ENCODE measurements around the gene SEMG2. TPM values are rescaled to one million over a fixed set of nuclear protein-coding genes. Genes with fewer than 3 reads are reported as not detected.

Gene SEMG2
- total RNA-seq, 6 experiments from 2014 or later, result not detected

- peaks cover 6% of the 10 kb centered on the region; the same call in 1 of the 2 replicates for H3K9me3 Mint-ChIP-seq
- TF ChIP-seq CTCF (IDR thresholded peaks at IDR 0.05), result peak; percentile 77
- H3K4me3 Mint-ChIP-seq, result peak overlapping the region; percentile 16; the same call in 1 of the 2 replicates
- H3K27ac Mint-ChIP-seq, result no peak overlapping the region
- H3K27me3 Mint-ChIP-seq (ENCODE audit: insufficient read depth), result peaks cover 17% of the 10 kb centered on the region
- no peaks in the 10 kb centered on the region for H3K36me3 Mint-ChIP-seq (ENCODE audit: low read depth)
- H3K4me1 Mint-ChIP-seq (ENCODE audit: low read depth), result peaks cover 6% of the 10 kb centered on the region
- DNase-seq, result no peak
Measured at GRCh38 chr20:45229264-45230056, 8.3 kb downstream of the SEMG2 start.

GRCh38 chr20:45230631-45231030 is 9.5 kb downstream of the SEMG2 start:
- H3K4me1 Mint-ChIP-seq (ENCODE audit: low read depth), result peaks cover 6% of the 10 kb centered on the region
- peaks cover 10% of the 10 kb centered on the region for H3K27me3 Mint-ChIP-seq (ENCODE audit: insufficient read depth)
- H3K36me3 Mint-ChIP-seq (ENCODE audit: low read depth), result no peaks in the 10 kb centered on the region
- TF ChIP-seq CTCF (IDR thresholded peaks at IDR 0.05), result no peak
- H3K4me3 Mint-ChIP-seq, result no peak overlapping the region
- H3K27ac Mint-ChIP-seq, result no peak overlapping the region
- H3K9me3 Mint-ChIP-seq, result peaks cover 7% of the 10 kb centered on the region; the same call in 1 of the 2 replicates
- no peak for DNase-seq

- Mint-ChIP-seq H3K36me3 (ENCODE audit: low read depth) (no peaks in the 10 kb centered on the region), H3K4me3 (no peak overlapping the region), H3K9me3 (peaks cover 7% of the 10 kb centered on the region; the same call in 1 of the 2 replicates), H3K27me3 (ENCODE audit: insufficient read depth) (peaks cover 9% of the 10 kb centered on the region), H3K27ac (no peak overlapping the region), H3K4me1 (ENCODE audit: low read depth) (no peaks in the 10 kb centered on the region)
- no peak for DNase-seq
- TF ChIP-seq CTCF (IDR thresholded peaks at IDR 0.05), result peak; percentile 68
Measured at GRCh38 chr20:45235995-45236394, 14.8 kb downstream of the SEMG2 start.

- Mint-ChIP-seq H3K9me3 (peaks cover 7% of the 10 kb centered on the region; the same call in 1 of the 2 replicates), H3K36me3 (ENCODE audit: low read depth) (no peaks in the 10 kb centered on the region), H3K4me3 (no peak overlapping the region), H3K27ac (no peak overlapping the region), H3K4me1 (ENCODE audit: low read depth) (no peaks in the 10 kb centered on the region), H3K27me3 (ENCODE audit: insufficient read depth) (peaks cover 8% of the 10 kb centered on the region)
- no peak for DNase-seq
- no peak for TF ChIP-seq CTCF (IDR thresholded peaks at IDR 0.05)
Measured at GRCh38 chr20:45238139-45238538, 17.0 kb downstream of the SEMG2 start.

- peaks cover 5% of the 10 kb centered on the region for H3K27me3 Mint-ChIP-seq (ENCODE audit: insufficient read depth)
- H3K9me3 Mint-ChIP-seq, result no peaks in the 10 kb centered on the region
- H3K36me3 Mint-ChIP-seq (ENCODE audit: low read depth), result no peaks in the 10 kb centered on the region
- no peak overlapping the region for H3K27ac Mint-ChIP-seq
- no peak for TF ChIP-seq CTCF (IDR thresholded peaks at IDR 0.05)
- H3K4me1 Mint-ChIP-seq (ENCODE audit: low read depth), result no peaks in the 10 kb centered on the region
- H3K4me3 Mint-ChIP-seq, result no peak overlapping the region
- DNase-seq, result no peak
Measured at GRCh38 chr20:45246109-45246508, 24.9 kb downstream of the SEMG2 start.
